Activated B cell treated with CpG ODN at 0.5 μM for 24 hours (primary cell): ENCODE data around the gene SAE1. TPM values are rescaled to one million over a fixed set of nuclear protein-coding genes. Genes with fewer than 3 reads are reported as not detected.

Experiments used
- ATAC-seq: fragments of 200-7000 bp; cut with Tn5 transposase; one replicate; pipeline ENCODE4 v1.10.0; 2021; ENCODE audit warnings: low read depth, mild to moderate bottlenecking, moderate library complexity
- CTCF ChIA-PET: fragments of 350-600 bp; sonication (Branson Sonifier 250); formaldehyde crosslinking; loops from one replicate; lab custom pipeline; 2021; ENCODE audit warnings: antibody characterized with exemption; lab: Charles Lee
- POLR2A ChIA-PET: fragments of 350-600 bp; sonication (Branson Sonifier 250); formaldehyde crosslinking; loops from one replicate; lab custom pipeline; 2021; ENCODE audit warnings: antibody characterized with exemption; lab: Charles Lee
- DNase-seq: peaks from one replicate; pipeline ENCODE4 v3.0.0; 2022
- H3K27ac Mint-ChIP-seq: one replicate; pipeline ENCODE4 v1.8.0; 2020; ENCODE audit warnings: mixed read lengths
- H3K27me3 Mint-ChIP-seq: one replicate; pipeline ENCODE4 v1.8.0; 2021; ENCODE audit warnings: mixed read lengths
- H3K36me3 Mint-ChIP-seq: one replicate; pipeline ENCODE4 v1.8.0; 2021; ENCODE audit warnings: low read depth, mixed read lengths
- H3K4me1 Mint-ChIP-seq: one replicate; pipeline ENCODE4 v1.8.0; 2021; ENCODE audit warnings: mixed read lengths
- H3K4me3 Mint-ChIP-seq: one replicate; pipeline ENCODE4 v1.8.0; 2020; ENCODE audit warnings: mild to moderate bottlenecking, mixed read lengths
- H3K9me3 Mint-ChIP-seq: one replicate; pipeline ENCODE4 v1.8.0; 2020; ENCODE audit warnings: mixed read lengths
- intact Hi-C: fragments of 100-400 bp; cut with micrococcal nuclease; formaldehyde crosslinking; loops from one replicate; pipeline ENCODE4 v1.15.1; 2024
- total RNA-seq: library from RNA; stranded (reverse); gene quantifications from 2 replicates; pipeline ENCODE4 v1.2.3, GENCODE V29; 2022
- TF ChIP-seq, protein P1 (sequence below): fragments of 200-600 bp; IDR thresholded peaks from one replicate; pipeline ENCODE4 v1.8.0; 2022; ENCODE audit warnings: antibody characterized with exemption, mild to moderate bottlenecking

SAE1 gene
- total RNA-seq, 1 donor from 2014 or later, result 67.4 TPM

DNA sequence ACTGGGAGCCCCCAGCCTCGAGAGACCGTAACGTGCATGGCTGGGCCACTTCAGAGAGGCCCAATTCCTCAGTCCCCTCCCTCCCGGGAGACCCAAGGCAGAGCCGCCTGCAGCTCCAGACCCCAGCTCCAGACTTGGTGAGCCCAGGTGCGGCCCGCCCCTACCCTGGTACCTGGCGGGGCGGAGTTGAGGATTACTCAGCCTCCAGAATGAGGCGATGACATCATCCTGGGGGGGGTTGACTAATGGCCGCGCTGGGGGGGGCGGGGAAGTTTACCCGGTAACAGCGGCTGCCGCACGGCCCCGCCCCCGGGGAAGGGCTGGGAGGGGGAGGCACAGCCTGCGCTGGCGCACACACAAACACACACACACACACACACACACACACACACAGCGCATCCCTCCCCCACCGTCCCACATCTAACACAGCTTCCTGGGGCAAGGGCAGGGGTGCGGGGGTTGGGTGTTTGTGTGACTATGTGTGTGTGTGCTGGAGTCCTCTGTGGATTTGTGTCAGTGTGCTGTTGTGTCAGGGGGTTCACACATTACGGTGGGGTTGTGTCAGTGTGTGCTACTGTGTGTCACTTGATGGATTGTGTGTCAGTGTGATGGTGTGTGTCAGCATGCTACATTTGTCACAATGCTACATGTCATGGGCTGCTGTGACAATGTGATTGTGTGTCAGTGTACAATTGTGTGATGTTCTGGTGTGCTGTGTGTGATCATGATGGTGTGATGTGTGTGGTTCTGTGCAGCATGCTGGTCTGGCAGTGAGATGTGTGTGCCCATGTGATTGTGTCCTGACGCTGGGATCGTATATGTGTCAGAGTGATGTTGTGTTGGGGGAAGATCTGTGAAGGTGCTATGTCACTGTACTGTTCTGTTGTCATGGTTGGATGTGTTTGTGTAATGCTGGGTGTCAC is 110.6 kb downstream of the SAE1 start:
- POLR2A ChIA-PET, result interaction anchor here (0.5 to 6.2 kb wide), 7 partner anchors 12 to 223 kb away, joined by 3 to 61 read pairs (median 4); no protein-coding TSS in a partner anchor

DNA sequence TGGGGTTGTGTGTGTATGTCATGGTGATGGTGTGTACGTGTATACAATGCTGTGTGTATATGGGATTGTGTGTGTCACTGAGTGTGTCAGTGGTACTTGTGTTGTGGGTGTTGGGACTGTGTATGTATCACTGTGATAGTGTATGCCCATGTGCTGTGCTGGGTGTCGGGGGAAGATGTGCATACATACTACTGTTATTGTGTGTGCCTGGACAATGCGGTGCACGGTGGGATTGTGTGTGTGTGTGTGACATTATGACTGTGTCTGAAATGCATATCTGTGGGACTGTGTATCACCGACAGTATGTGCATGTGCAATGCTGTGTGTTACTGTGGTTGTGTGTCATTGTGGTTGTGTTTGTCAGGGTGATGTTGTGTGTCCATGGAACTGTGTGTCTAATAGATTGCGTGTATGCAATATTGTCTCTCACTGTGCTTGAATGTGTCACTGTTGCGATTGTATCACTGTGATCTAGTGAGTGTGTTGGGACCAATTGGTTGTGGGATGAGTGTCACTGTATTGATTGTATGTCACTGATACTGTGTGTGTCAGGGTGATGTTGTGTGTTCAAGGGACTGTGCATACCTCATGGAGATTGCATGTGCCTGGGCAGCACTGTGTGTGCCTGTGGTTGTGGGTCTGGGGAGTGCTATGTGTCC is 111.4 kb downstream of the SAE1 start:
- DNase-seq (no peak), ATAC-seq (no peak)
- H3K27me3 Mint-ChIP-seq, result peaks cover 4% of the 10 kb centered on the region
- no peaks in the 10 kb centered on the region for H3K36me3 Mint-ChIP-seq
- ChIA-PET CTCF (interaction anchor here (1.2 to 6.8 kb wide), 2 partner anchors 10 to 31 kb away, joined by 3 to 378 read pairs; no protein-coding TSS in a partner anchor), POLR2A (interaction anchor here (1.3 to 6.4 kb wide), 5 partner anchors 14 to 55 kb away, joined by 3 to 152 read pairs (median 61); partner anchors contain the start of gene CCDC9)
- H3K9me3 Mint-ChIP-seq, result no peaks in the 10 kb centered on the region
- TF ChIP-seq, protein P1, sequence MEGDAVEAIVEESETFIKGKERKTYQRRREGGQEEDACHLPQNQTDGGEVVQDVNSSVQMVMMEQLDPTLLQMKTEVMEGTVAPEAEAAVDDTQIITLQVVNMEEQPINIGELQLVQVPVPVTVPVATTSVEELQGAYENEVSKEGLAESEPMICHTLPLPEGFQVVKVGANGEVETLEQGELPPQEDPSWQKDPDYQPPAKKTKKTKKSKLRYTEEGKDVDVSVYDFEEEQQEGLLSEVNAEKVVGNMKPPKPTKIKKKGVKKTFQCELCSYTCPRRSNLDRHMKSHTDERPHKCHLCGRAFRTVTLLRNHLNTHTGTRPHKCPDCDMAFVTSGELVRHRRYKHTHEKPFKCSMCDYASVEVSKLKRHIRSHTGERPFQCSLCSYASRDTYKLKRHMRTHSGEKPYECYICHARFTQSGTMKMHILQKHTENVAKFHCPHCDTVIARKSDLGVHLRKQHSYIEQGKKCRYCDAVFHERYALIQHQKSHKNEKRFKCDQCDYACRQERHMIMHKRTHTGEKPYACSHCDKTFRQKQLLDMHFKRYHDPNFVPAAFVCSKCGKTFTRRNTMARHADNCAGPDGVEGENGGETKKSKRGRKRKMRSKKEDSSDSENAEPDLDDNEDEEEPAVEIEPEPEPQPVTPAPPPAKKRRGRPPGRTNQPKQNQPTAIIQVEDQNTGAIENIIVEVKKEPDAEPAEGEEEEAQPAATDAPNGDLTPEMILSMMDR, result no peak
- no peak overlapping the region for H3K4me3 Mint-ChIP-seq
- no peak overlapping the region for H3K27ac Mint-ChIP-seq
- peaks cover 30% of the 10 kb centered on the region for H3K4me1 Mint-ChIP-seq
- intact Hi-C loops, result loop anchor here (1.0 kb wide), 1 partner anchor 129 kb away; the partner anchor contains the start of gene ZC3H4

More for the DNA sequence above, 110.6 kb downstream of the SAE1 start:
- CTCF ChIA-PET, result interaction anchor here (1.2 kb wide), 1 partner anchor 31 kb away, joined by 5 read pairs; no protein-coding TSS in a partner anchor
- no peak overlapping the region for H3K27ac Mint-ChIP-seq
- ATAC-seq (peak; percentile 51), DNase-seq (peak; percentile 66)
- H3K27me3 Mint-ChIP-seq, result peaks cover 4% of the 10 kb centered on the region
- intact Hi-C loops, result loop anchor here (1.0 kb wide), 1 partner anchor 128 kb away; the partner anchor contains the start of gene ZC3H4
- no peak overlapping the region for H3K4me3 Mint-ChIP-seq
- no peaks in the 10 kb centered on the region for H3K9me3 Mint-ChIP-seq
- H3K4me1 Mint-ChIP-seq, result peaks cover 31% of the 10 kb centered on the region
- TF ChIP-seq, protein P1, result no peak
- no peaks in the 10 kb centered on the region for H3K36me3 Mint-ChIP-seq

DNA sequence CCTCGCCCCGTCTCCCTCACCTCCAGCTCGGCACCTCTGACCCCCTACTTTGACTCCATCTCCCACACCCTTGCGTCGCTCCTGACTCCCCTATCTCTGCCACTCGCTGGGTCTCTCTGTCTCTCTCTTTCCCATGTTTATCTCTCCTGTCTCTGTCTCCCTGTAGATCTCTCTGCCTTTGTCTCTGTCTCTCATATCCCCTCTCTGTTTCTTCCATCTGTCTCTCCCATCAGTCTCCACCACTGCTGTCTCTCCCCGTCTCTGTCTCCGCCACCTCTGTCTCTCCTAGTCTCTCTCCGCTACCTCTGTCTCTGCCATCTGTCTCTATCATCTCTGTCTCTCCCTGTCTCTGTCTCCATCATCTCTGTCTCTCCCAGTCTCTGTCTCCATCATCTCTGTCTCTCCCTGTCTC is 112.7 kb downstream of the SAE1 start:
- no peak for ATAC-seq

DNA sequence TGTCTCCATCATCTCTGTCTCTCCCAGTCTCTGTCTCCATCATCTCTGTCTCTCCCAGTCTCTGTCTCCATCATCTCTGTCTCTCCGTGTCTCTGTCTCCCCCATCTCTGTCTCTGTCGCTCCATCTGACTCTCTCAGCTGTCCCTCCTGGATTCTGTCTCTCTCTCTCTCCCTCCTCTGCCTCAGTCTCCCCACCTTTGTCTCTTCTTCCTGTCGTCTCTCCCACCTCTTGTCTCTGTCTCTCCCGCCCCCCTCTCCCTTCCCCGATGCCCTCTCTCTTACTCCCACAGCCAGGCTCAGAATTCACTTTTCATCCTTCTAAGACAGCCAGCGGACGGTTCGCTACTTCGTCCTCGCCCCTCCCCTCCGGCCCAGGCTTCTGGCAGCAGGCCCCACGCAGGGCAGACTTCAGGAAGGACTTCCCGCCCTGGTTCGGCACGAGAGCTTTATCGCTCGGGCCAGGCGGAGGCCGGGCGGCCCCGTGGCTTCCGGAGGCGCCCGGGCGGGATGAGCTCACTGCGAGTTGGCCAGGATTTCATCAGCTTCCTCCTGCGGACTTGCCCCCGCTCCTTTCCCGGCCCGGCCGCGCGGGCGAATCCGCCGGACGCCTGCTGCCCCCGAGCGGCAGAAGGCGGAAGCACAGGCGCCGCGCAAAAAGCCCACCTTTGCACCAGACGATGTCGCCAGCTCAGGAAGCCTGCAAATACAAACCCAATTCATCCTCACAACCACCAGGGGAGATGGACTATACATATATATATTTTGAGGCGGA is 113.3 kb downstream of the SAE1 start:
- peak overlapping the region; percentile 86 for H3K4me3 Mint-ChIP-seq
- POLR2A ChIA-PET, result interaction anchor here (0.6 to 6.4 kb wide), 19 partner anchors 12 to 940 kb away, joined by 3 to 156 read pairs (median 8); partner anchors contain the start of genes CCDC9, DHX34, INAFM1 and SLC1A5

More for the DNA sequence above, 112.7 kb downstream of the SAE1 start:
- H3K36me3 Mint-ChIP-seq, result no peaks in the 10 kb centered on the region
- peak overlapping the region; percentile 86 for H3K4me3 Mint-ChIP-seq
- POLR2A ChIA-PET, result interaction anchor here (0.9 to 6.4 kb wide), 10 partner anchors 10 to 130 kb away, joined by 3 to 156 read pairs (median 16); partner anchors contain the start of genes CCDC9, INAFM1 and ZC3H4
- CTCF ChIA-PET, result interaction anchor here (1.2 to 6.8 kb wide), 10 partner anchors 10 to 231 kb away, joined by 3 to 378 read pairs (median 15); partner anchors contain the start of genes CCDC9 and SAE1
- no peak for DNase-seq
- intact Hi-C loops, result no loop called here
- peak overlapping the region; percentile 90 for H3K27ac Mint-ChIP-seq
- H3K27me3 Mint-ChIP-seq, result peaks cover 7% of the 10 kb centered on the region
- H3K9me3 Mint-ChIP-seq, result no peaks in the 10 kb centered on the region
- peaks cover 33% of the 10 kb centered on the region for H3K4me1 Mint-ChIP-seq
- TF ChIP-seq, protein P1, result no peak

More for the DNA sequence above, 113.3 kb downstream of the SAE1 start:
- Mint-ChIP-seq H3K27me3 (peaks cover 7% of the 10 kb centered on the region), H3K9me3 (no peaks in the 10 kb centered on the region), H3K27ac (peak overlapping the region; percentile 90), H3K4me1 (peaks cover 29% of the 10 kb centered on the region), H3K36me3 (no peaks in the 10 kb centered on the region)
- TF ChIP-seq, protein P1, result peak; percentile 47
- CTCF ChIA-PET, result interaction anchor here (0.7 to 6.8 kb wide), 27 partner anchors 9 to 387 kb away, joined by 3 to 378 read pairs (median 7); partner anchors contain the start of genes CCDC9, SAE1 and ZC3H4
- peak; percentile 70 for ATAC-seq
- intact Hi-C loops, result loop anchor here (1.0 kb wide), 6 partner anchors 12 to 114 kb away; partner anchors contain the start of genes BBC3, CCDC9 and SAE1
- peak; percentile 92 for DNase-seq
